ENCODE data around the gene DCLK3. TPM values are rescaled to one million over a fixed set of nuclear protein-coding genes. Genes with fewer than 3 reads are reported as not detected.

Gene DCLK3
- total RNA-seq, 3 donors from 2014 or later (not counting 1 experiment from before 2014, with no cell fraction given) = not detected

DNA sequence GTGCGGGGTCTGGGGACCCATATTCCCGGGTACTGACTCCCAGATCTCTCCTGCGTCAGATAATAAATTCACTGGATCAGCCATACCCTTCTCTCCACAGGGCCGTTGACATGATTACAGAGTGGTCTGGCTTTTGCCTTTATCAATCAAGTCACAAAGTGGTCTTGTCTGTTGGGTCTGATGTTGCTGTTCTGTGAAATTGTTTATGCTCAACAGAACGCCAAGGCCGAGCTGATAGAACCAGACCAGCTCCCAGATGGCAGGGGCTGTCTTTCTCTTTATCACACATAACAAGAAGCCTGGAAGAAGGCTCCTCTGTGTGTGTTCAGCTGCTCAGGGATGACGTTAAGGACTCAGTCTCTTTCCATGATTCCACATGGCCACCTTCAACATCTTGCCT, 751 bp upstream of the DCLK3 start:
- no peak overlapping the region for H3K4me3 ChIP-seq (ENCODE audit: low read length)
- H3K9me3 ChIP-seq (ENCODE audit: control insufficient read depth, insufficient read depth, low read length) = no peaks in the 10 kb centered on the region
- DNase-seq = no peak
- 89% methylated on average over 7 of the region's 7 CpGs for WGBS (ENCODE audit: insufficient coverage)
- Mint-ChIP-seq H3K4me3 (no peak overlapping the region), H3K4me1 (peaks cover 7% of the 10 kb centered on the region in 2 donors), H3K36me3 (no peaks in the 10 kb centered on the region), H3K9me3 (no peaks in the 10 kb centered on the region), H3K27me3 (ENCODE audit: low read depth in 2 of 2) (peaks cover 61 to 83% of the 10 kb centered on the region in 2 donors), H3K27ac (no peak overlapping the region)
- no peak for ATAC-seq
- H3K36me3 ChIP-seq (ENCODE audit: control insufficient read depth, insufficient read depth, low read length) = no peaks in the 10 kb centered on the region
- TF ChIP-seq, protein P1, sequence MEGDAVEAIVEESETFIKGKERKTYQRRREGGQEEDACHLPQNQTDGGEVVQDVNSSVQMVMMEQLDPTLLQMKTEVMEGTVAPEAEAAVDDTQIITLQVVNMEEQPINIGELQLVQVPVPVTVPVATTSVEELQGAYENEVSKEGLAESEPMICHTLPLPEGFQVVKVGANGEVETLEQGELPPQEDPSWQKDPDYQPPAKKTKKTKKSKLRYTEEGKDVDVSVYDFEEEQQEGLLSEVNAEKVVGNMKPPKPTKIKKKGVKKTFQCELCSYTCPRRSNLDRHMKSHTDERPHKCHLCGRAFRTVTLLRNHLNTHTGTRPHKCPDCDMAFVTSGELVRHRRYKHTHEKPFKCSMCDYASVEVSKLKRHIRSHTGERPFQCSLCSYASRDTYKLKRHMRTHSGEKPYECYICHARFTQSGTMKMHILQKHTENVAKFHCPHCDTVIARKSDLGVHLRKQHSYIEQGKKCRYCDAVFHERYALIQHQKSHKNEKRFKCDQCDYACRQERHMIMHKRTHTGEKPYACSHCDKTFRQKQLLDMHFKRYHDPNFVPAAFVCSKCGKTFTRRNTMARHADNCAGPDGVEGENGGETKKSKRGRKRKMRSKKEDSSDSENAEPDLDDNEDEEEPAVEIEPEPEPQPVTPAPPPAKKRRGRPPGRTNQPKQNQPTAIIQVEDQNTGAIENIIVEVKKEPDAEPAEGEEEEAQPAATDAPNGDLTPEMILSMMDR (IDR thresholded peaks at IDR 0.05) = no peak
- no peaks in the 10 kb centered on the region for H3K4me1 ChIP-seq (ENCODE audit: control insufficient read depth, insufficient read depth, low read length)
- intact Hi-C loops (cut with micrococcal nuclease) = no loop called here
- H3K27ac ChIP-seq (ENCODE audit: low read length) = no peak overlapping the region
- peaks cover 13% of the 10 kb centered on the region for H3K27me3 ChIP-seq (ENCODE audit: control insufficient read depth, insufficient read depth, low read length)

DNA sequence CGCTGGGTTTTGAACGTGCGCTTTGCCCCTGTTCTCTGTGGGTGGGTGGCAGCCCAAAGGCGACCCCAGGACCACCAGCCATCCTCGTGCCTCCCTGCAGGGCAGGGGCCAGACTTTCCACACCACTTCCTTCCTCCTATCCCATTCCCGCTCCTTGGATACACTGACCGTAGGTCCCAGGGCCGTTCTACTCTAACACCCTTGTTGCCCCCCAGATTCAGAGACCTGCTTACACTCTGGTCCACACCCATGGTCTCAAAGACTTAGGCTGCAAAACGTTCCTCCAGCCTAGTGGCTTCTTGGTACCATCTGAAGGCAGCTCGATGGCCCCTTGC, 318 bp upstream of the DCLK3 start:
- peaks cover 13% of the 10 kb centered on the region for H3K27me3 ChIP-seq (ENCODE audit: control insufficient read depth, insufficient read depth, low read length)
- H3K36me3 ChIP-seq (ENCODE audit: control insufficient read depth, insufficient read depth, low read length) = no peaks in the 10 kb centered on the region
- H3K36me3 Mint-ChIP-seq = no peaks in the 10 kb centered on the region
- no peaks in the 10 kb centered on the region for H3K9me3 ChIP-seq (ENCODE audit: control insufficient read depth, insufficient read depth, low read length)
- no peaks in the 10 kb centered on the region for H3K4me1 ChIP-seq (ENCODE audit: control insufficient read depth, insufficient read depth, low read length)
- no peaks in the 10 kb centered on the region for H3K9me3 Mint-ChIP-seq
- 39% methylated on average over 10 of the region's 10 CpGs for WGBS (ENCODE audit: insufficient coverage)
- H3K27ac ChIP-seq (ENCODE audit: low read length) = no peak overlapping the region
- TF ChIP-seq, protein P1 (IDR thresholded peaks at IDR 0.05) = no peak
- intact Hi-C loops (cut with micrococcal nuclease) = no loop called here
- peaks cover 7% of the 10 kb centered on the region in 2 donors for H3K4me1 Mint-ChIP-seq
- peaks cover 65 to 83% of the 10 kb centered on the region in 2 donors for H3K27me3 Mint-ChIP-seq (ENCODE audit: low read depth in 2 of 2)
- ATAC-seq = no peak
- DNase-seq = no peak
- H3K4me3 Mint-ChIP-seq = peak overlapping the region; percentile 63
- no peak overlapping the region for H3K27ac Mint-ChIP-seq
- H3K4me3 ChIP-seq (ENCODE audit: low read length) = no peak overlapping the region

DNA sequence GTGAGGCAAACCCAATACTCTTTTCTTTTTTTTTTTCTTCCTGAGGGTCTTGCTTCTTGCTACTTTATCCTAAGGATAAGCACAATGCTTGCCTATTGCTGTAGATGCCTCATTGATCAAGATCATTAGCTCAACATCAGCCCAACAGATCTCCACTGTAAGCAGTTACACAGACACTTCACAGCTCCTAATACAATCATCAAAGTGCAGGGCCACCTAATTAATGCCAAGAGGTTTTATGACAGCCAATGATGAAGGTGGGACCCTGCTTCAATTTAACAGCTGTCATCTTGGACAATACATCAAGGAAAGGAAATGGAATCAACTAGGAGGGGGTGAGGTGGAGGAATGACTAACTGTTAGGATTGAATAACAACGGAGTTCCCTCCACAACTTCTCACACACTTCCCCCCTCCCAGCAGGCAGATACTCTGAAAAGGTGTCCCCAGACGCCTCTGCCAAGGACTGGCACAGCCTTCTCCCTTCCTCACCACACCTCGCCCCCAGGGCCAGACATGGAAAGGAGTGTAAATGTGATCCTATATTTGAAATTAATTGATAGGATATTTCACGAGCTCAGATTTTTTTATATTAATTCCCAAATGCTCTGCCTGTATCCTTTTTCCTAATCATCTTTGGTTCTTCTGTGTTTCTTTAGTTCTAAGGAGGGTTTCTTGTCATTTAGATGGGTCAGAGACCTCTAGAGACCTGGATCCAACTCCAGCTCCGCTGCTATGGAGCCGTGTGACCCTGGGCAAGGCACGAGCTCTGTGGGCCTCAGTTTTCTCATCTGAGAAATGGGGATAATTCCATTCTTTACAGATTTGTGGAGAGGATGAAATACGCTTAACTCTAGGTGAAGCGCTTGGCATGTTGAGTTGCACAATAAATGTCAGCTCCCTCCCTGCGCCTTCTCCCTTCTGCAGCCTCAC, 1.2 kb downstream of the DCLK3 start:
- Histone ChIP-seq H3K9me3 (ENCODE audit: control insufficient read depth, insufficient read depth, low read length) (no peaks in the 10 kb centered on the region), H3K4me3 (ENCODE audit: low read length) (no peak overlapping the region), H3K27ac (ENCODE audit: low read length) (no peak overlapping the region), H3K36me3 (ENCODE audit: control insufficient read depth, insufficient read depth, low read length) (no peaks in the 10 kb centered on the region), H3K27me3 (ENCODE audit: control insufficient read depth, insufficient read depth, low read length) (peaks cover 13% of the 10 kb centered on the region), H3K4me1 (ENCODE audit: control insufficient read depth, insufficient read depth, low read length) (no peaks in the 10 kb centered on the region)
- TF ChIP-seq, protein P1 (IDR thresholded peaks at IDR 0.05) = no peak
- Mint-ChIP-seq H3K4me1 (peaks cover 7% of the 10 kb centered on the region in 2 donors), H3K36me3 (no peaks in the 10 kb centered on the region), H3K27ac (no peak overlapping the region), H3K4me3 (no peak overlapping the region), H3K27me3 (ENCODE audit: low read depth in 2 of 2) (peaks cover 56 to 78% of the 10 kb centered on the region in 2 donors), H3K9me3 (no peaks in the 10 kb centered on the region)
- DNase-seq (no peak), ATAC-seq (no peak)
- WGBS (ENCODE audit: insufficient coverage) = 63% methylated on average over 8 of the region's 10 CpGs
- intact Hi-C loops (cut with micrococcal nuclease) = no loop called here
